H1 (cell line): ENCODE data around the gene HOXB9. TPM values are rescaled to one million over a fixed set of nuclear protein-coding genes. Genes with fewer than 3 reads are reported as not detected.

Experiments used
- CTCF ChIA-PET: fragments of 300-600 bp; sonication (Branson Sonifier 250); formaldehyde crosslinking; loops from one replicate; lab custom pipeline; 2021; ENCODE audit not compliant: partially characterized antibody; lab: Charles Lee
- POLR2A ChIA-PET: fragments of 300-600 bp; sonication (Branson Sonifier 250); formaldehyde crosslinking; loops from one replicate; lab custom pipeline; 2021; ENCODE audit warnings: inconsistent platforms; ENCODE audit not compliant: partially characterized antibody; lab: Charles Lee
- DNase-seq, 2 experiments: peaks; one replicate each; pipeline versions ENCODE4 v3.0.0 to v3.0.0-alpha.2; 2010 to 2022; ENCODE audit warnings: low spot score in 2 of 2, low read depth in 1 of 2, mixed read lengths in 1 of 2
- FAIRE-seq: peaks from 2 replicates; lab custom pipeline; 2011; peaks lifted over from hg19 to GRCh38; lab: Jason Lieb, UNC
- H2AFZ ChIP-seq: 2 replicates; pipeline ENCODE4 v1.8.1; 2012; ENCODE audit warnings: low read length, inconsistent platforms
- H2AK5ac ChIP-seq: 2 replicates; pipeline ENCODE4 v1.6.1; 2013; ENCODE audit warnings: low read depth, low read length
- H2BK120ac ChIP-seq: replicated peaks from 2 replicates; pipeline ENCODE3; 2013; ENCODE audit warnings: low read depth, low read length, inconsistent platforms
- H2BK12ac ChIP-seq: 2 replicates; pipeline ENCODE4 v1.6.1; 2013; ENCODE audit warnings: low read depth, low read length
- H2BK15ac ChIP-seq: 2 replicates; pipeline ENCODE4 v1.6.1; 2013; ENCODE audit warnings: low read length
- H2BK20ac ChIP-seq: 2 replicates; pipeline ENCODE4 v1.6.1; 2013; ENCODE audit warnings: low read length
- H2BK5ac ChIP-seq: 2 replicates; pipeline ENCODE4 v1.6.1; 2013; ENCODE audit warnings: low read depth, low read length
- H3K14ac ChIP-seq: 2 replicates; pipeline ENCODE4 v1.6.1; 2013; ENCODE audit warnings: inconsistent platforms; ENCODE audit not compliant: insufficient read length
- H3K18ac ChIP-seq: 2 replicates; pipeline ENCODE4 v1.6.1; 2013; ENCODE audit warnings: low read length; ENCODE audit errors: extremely low read depth
- H3K23ac ChIP-seq: 2 replicates; pipeline ENCODE4 v1.6.1; 2013; ENCODE audit warnings: inconsistent platforms; ENCODE audit not compliant: insufficient read length
- H3K23me2 ChIP-seq: 2 replicates; pipeline ENCODE4 v1.6.1; 2013; ENCODE audit warnings: low read depth, low read length
- H3K27ac ChIP-seq: 2 replicates; pipeline ENCODE4 v1.6.1; 2011; ENCODE audit warnings: low read depth, low read length, inconsistent platforms
- H3K27me3 ChIP-seq, 4 experiments: replicated peaks in 1 of 4; 1 replicate in 1 of 4; 2 replicates in 3 of 4; pipeline versions ENCODE4 v1.6.1 to v1.8.1; 2011 to 2013; ENCODE audit warnings: low read length in 3 of 4, mild to moderate bottlenecking in 3 of 4, inconsistent platforms in 2 of 4, mixed read lengths in 2 of 4, moderate library complexity in 1 of 4; ENCODE audit not compliant: control insufficient read depth in 3 of 4, insufficient read depth in 3 of 4; ENCODE audit errors: extremely low read depth in 1 of 4
- H3K36me3 ChIP-seq, 4 experiments: 2 replicates each; pipeline versions ENCODE4 v1.6.1 to v1.8.1; 2011 to 2013; ENCODE audit warnings: mild to moderate bottlenecking in 4 of 4, low read length in 3 of 4, moderate library complexity in 2 of 4, control low read depth in 1 of 4, inconsistent platforms in 1 of 4; ENCODE audit not compliant: insufficient read depth in 4 of 4, control insufficient read depth in 2 of 4
- H3K4ac ChIP-seq: replicated peaks from 2 replicates; pipeline ENCODE3; 2013; ENCODE audit warnings: low read length, low read depth, mixed read lengths, inconsistent platforms; ENCODE audit not compliant: insufficient read length
- H3K4me1 ChIP-seq, 4 experiments: replicated peaks in 1 of 4; 1 replicate in 1 of 4; 2 replicates in 3 of 4; pipeline versions ENCODE4 v1.6.1 to v1.8.1; 2011 to 2013; ENCODE audit warnings: low read length in 3 of 4, inconsistent platforms in 2 of 4, mixed read lengths in 1 of 4; ENCODE audit not compliant: insufficient read depth in 4 of 4, control insufficient read depth in 3 of 4
- H3K4me2 ChIP-seq, 2 experiments: 2 replicates each; pipeline versions ENCODE4 v1.6.1 to v1.8.1; 2011 to 2013; ENCODE audit warnings: low read depth in 2 of 2, low read length in 2 of 2, control low read depth in 1 of 2, inconsistent platforms in 1 of 2, mild to moderate bottlenecking in 1 of 2; ENCODE audit not compliant: insufficient read depth in 1 of 2
- H3K4me3 ChIP-seq, 4 experiments: fragments of 200-600, 300-600 bp in 1 of 4; sonication (generic), shearing (Covaris generic), sonication (Bioruptor Twin) in 1 of 4; 2 replicates each; pipeline versions ENCODE4 v1.5.1 to v1.8.1; 2011 to 2016; ENCODE audit warnings: low read length in 4 of 4, low read depth in 3 of 4, control low read depth in 2 of 4, inconsistent platforms in 2 of 4, mild to moderate bottlenecking in 2 of 4, mixed read lengths in 1 of 4, moderate library complexity in 1 of 4; ENCODE audit not compliant: insufficient read depth in 2 of 4; ENCODE audit errors: extremely low read depth in 1 of 4
- H3K56ac ChIP-seq: replicated peaks from 2 replicates; pipeline ENCODE3; 2013; ENCODE audit warnings: low read depth, mild to moderate bottlenecking, mixed read lengths, low read length, inconsistent platforms; ENCODE audit not compliant: insufficient read length
- H3K79me1 ChIP-seq: 2 replicates; pipeline ENCODE4 v1.6.1; 2013; ENCODE audit warnings: low read depth, low read length, control low read depth
- H3K79me2 ChIP-seq, 2 experiments: 2 replicates each; pipeline versions ENCODE4 v1.6.1 to v1.8.1; 2012 to 2013; ENCODE audit warnings: low read length in 2 of 2, mild to moderate bottlenecking in 2 of 2, inconsistent platforms in 1 of 2; ENCODE audit not compliant: insufficient read depth in 2 of 2, control insufficient read depth in 1 of 2
- H3K9ac ChIP-seq, 4 experiments: replicated peaks in 1 of 4; 1 replicate in 1 of 4; 2 replicates in 3 of 4; pipeline versions ENCODE4 v1.6.1 to v1.8.1; 2011 to 2013; ENCODE audit warnings: low read depth in 3 of 4, low read length in 3 of 4, control low read depth in 2 of 4, mild to moderate bottlenecking in 2 of 4, moderate library complexity in 2 of 4, inconsistent platforms in 1 of 4; ENCODE audit errors: extremely low read depth in 1 of 4
- H3K9me3 ChIP-seq, 2 experiments: 2 replicates each; pipeline versions ENCODE4 v1.6.1 to v1.8.1; 2012 to 2013; ENCODE audit warnings: mild to moderate bottlenecking in 2 of 2, moderate library complexity in 2 of 2, control low read depth in 1 of 2, inconsistent platforms in 1 of 2, low read depth in 1 of 2, low read length in 1 of 2, mixed read lengths in 1 of 2; ENCODE audit not compliant: insufficient read depth in 2 of 2
- H4K20me1 ChIP-seq, 2 experiments: replicated peaks in 1 of 2; 2 replicates each; pipeline versions ENCODE3 to v1.8.1; 2011 to 2013; ENCODE audit warnings: inconsistent platforms in 2 of 2, low read length in 2 of 2, mild to moderate bottlenecking in 1 of 2; ENCODE audit not compliant: insufficient read depth in 2 of 2, control insufficient read depth in 1 of 2
- H4K5ac ChIP-seq: 2 replicates; pipeline ENCODE4 v1.6.1; 2013; ENCODE audit warnings: low read length, low read depth, mixed read lengths, inconsistent platforms; ENCODE audit not compliant: insufficient read length
- H4K8ac ChIP-seq: 2 replicates; pipeline ENCODE4 v1.8.0; 2013; ENCODE audit warnings: mild to moderate bottlenecking, moderate library complexity, low read length, inconsistent platforms; ENCODE audit not compliant: insufficient read depth; ENCODE audit errors: extremely low read depth
- H4K91ac ChIP-seq: replicated peaks from 2 replicates; pipeline ENCODE3; 2013; ENCODE audit warnings: low read length, mixed read lengths, inconsistent platforms; ENCODE audit not compliant: insufficient read length
- ASH2L ChIP-seq: fragments of 200-600, 300-600 bp; sonication (generic); IDR thresholded peaks from one replicate; pipeline ENCODE4 v1.7.1; 2017; ENCODE audit warnings: low read length
- HDAC2 ChIP-seq, 2 experiments: fragments of 300-600 bp in 1 of 2; sonication (generic) in 1 of 2; IDR thresholded peaks; 2 replicates each; pipeline ENCODE4 v1.6.1; 2011 to 2012; ENCODE audit warnings: low read depth in 2 of 2, low read length in 2 of 2, mild to moderate bottlenecking in 2 of 2, moderate library complexity in 2 of 2, borderline replicate concordance in 1 of 2, inconsistent platforms in 1 of 2
- JUN ChIP-seq: IDR thresholded peaks from 2 replicates; pipeline ENCODE4 v1.6.1; 2011; ENCODE audit warnings: low read depth, mild to moderate bottlenecking, improper control_type of control experiment, low read length
- KDM1A ChIP-seq: fragments of 200-600, 300-600 bp; sonication (generic); IDR thresholded peaks from 2 replicates; pipeline ENCODE4 v1.7.1; 2016; ENCODE audit warnings: mild to moderate bottlenecking, low read length, borderline replicate concordance
- NANOG ChIP-seq: IDR thresholded peaks from 2 replicates; pipeline ENCODE4 v1.6.1; 2011; ENCODE audit warnings: low read length, low read depth, mild to moderate bottlenecking, inconsistent platforms; ENCODE audit not compliant: insufficient read depth, poor library complexity, severe bottlenecking
- RBBP5 ChIP-seq: IDR thresholded peaks from 2 replicates; pipeline ENCODE4 v1.7.1; 2012; ENCODE audit warnings: low read depth, mild to moderate bottlenecking, inconsistent platforms, low read length, moderate library complexity, borderline replicate concordance
- RFX5 ChIP-seq: IDR thresholded peaks from 2 replicates; pipeline ENCODE4 v1.6.1; 2011; ENCODE audit warnings: low read depth, low read length, improper control_type of control experiment, borderline replicate concordance
- WGBS, 2 experiments: shearing (Covaris generic) in 1 of 2; methylation state at CpG; one replicate each; pipeline versions ENCODE4 v1.1.6 to v1.1.7; 2013 to 2015; ENCODE audit warnings: low lambda C conversion rate in 2 of 2, mixed read lengths in 2 of 2, inconsistent platforms in 1 of 2, low coverage in 1 of 2, missing lambda C conversion rate in 1 of 2; ENCODE audit not compliant: insufficient replicate concordance in 2 of 2, insufficient coverage in 1 of 2, insufficient read length in 1 of 2; ENCODE audit errors: extremely low coverage in 1 of 2, missing lambda C conversion rate in 1 of 2; 5-methylcytosine and 5-hydroxymethylcytosine counted together
- polyA plus RNA-seq, 7 experiments: library from polyadenylated mRNA; depleted of rRNA in 3 of 7; stranded (reverse) in 5 of 7; unstranded in 2 of 7; fragments of >200 nt in 5 of 7; fragments of 200-250 nt in 2 of 7; gene quantifications; 1 replicate in 5 of 7; 2 replicates in 1 of 7; 4 replicates in 1 of 7; pipeline versions ENCODE4 v1.2.1 to v1.2.3, GENCODE V29; 2011 to 2013; ENCODE audit warnings: missing spikeins in 2 of 7, mixed read lengths in 2 of 7
- total RNA-seq: library from RNA; stranded (reverse); fragmentation: NEBNext Ultra II Directional; extraction: Animal tissue kit (Norgen Biotek cat#: 25700); gene quantifications from 2 replicates; pipeline ENCODE4 v1.2.1, GENCODE V29; 2021
- TF ChIP-seq, protein P1 (sequence below): IDR thresholded peaks from 2 replicates; pipeline ENCODE4 v1.6.1; 2011; ENCODE audit warnings: low read depth, mild to moderate bottlenecking, low read length; ENCODE audit not compliant: insufficient read depth
- TF ChIP-seq, protein P2 (sequence below): IDR thresholded peaks from 2 replicates; pipeline ENCODE4 v1.6.1; 2011; ENCODE audit warnings: low read length, improper control_type of control experiment

Gene HOXB9
- total and polyA plus RNA-seq, 2 of the 8 experiments (the other 6 are each of a cell fraction or from before 2014, with no cell fraction given): not detected

- H4K8ac ChIP-seq: no peak overlapping the region
- no peak overlapping the region for H2BK120ac ChIP-seq
- peaks cover 0 to 6% (median 1%) of the 10 kb centered on the region in 4 experiments; a peak in 5 of 7 replicates for H3K4me1 ChIP-seq
- peaks cover 23 to 37% of the 10 kb centered on the region in 2 experiments for H4K20me1 ChIP-seq
- H3K56ac ChIP-seq: no peak overlapping the region
- no peak overlapping the region for H3K4me2 ChIP-seq
- CTCF ChIA-PET: interaction anchor here (0.7 to 4.7 kb wide), 17 partner anchors 9 to 374 kb away, joined by 3 to 24 read pairs (median 3); no protein-coding TSS in a partner anchor
- no peak overlapping the region for H2BK20ac ChIP-seq
- no peak overlapping the region for H3K4ac ChIP-seq
- H3K9ac ChIP-seq: no peak overlapping the region
- TF ChIP-seq NANOG: no peak
- TF ChIP-seq RBBP5: no peak
- TF ChIP-seq, protein P1, sequence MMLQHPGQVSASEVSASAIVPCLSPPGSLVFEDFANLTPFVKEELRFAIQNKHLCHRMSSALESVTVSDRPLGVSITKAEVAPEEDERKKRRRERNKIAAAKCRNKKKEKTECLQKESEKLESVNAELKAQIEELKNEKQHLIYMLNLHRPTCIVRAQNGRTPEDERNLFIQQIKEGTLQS: no peak
- no peak for TF ChIP-seq KDM1A
- TF ChIP-seq JUN: no peak
- TF ChIP-seq, protein P2, sequence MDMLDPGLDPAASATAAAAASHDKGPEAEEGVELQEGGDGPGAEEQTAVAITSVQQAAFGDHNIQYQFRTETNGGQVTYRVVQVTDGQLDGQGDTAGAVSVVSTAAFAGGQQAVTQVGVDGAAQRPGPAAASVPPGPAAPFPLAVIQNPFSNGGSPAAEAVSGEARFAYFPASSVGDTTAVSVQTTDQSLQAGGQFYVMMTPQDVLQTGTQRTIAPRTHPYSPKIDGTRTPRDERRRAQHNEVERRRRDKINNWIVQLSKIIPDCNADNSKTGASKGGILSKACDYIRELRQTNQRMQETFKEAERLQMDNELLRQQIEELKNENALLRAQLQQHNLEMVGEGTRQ: no peak
- TF ChIP-seq ASH2L: no peak
- TF ChIP-seq HDAC2 (IDR thresholded peaks at IDR 0.05; ENCODE audit: borderline replicate concordance in 1 of 2, low read depth in 2 of 2, low read length in 2 of 2): no peak
- TF ChIP-seq RFX5: no peak
- POLR2A ChIA-PET: no interaction called here
- H3K18ac ChIP-seq: no peak overlapping the region; the same call in 1 of the 2 replicates
- H4K91ac ChIP-seq: no peak overlapping the region
- no peak overlapping the region for H3K14ac ChIP-seq
- 16% methylated on average over 10 of the region's 10 CpGs; no CpG with 5 or more reads in 1 of the 2 experiments for WGBS, 2 experiments
- H3K79me1 ChIP-seq: no peaks in the 10 kb centered on the region
- no peak overlapping the region for H2AK5ac ChIP-seq
- no peak overlapping the region for H3K4me3 ChIP-seq
- no peak overlapping the region for H4K5ac ChIP-seq
- H3K36me3 ChIP-seq: peaks cover 0 to 6% (median 0%) of the 10 kb centered on the region in 4 experiments; a peak in 1 of 8 replicates
- peaks cover 96 to 100% (median 99%) of the 10 kb centered on the region in 4 experiments for H3K27me3 ChIP-seq
- H3K79me2 ChIP-seq: no peaks in the 10 kb centered on the region
- FAIRE-seq (no peak), DNase-seq (no peak)
- no peaks in the 10 kb centered on the region for H3K23me2 ChIP-seq
- no peak overlapping the region for H3K23ac ChIP-seq
- H2AFZ ChIP-seq: no peak overlapping the region
- no peak overlapping the region for H2BK5ac ChIP-seq
- H2BK15ac ChIP-seq: no peak overlapping the region
- no peaks in the 10 kb centered on the region; a peak in 1 of 4 replicates for H3K9me3 ChIP-seq
- H3K27ac ChIP-seq: no peak overlapping the region
- H2BK12ac ChIP-seq: no peak overlapping the region
Measured at GRCh38 chr17:48589060-48589830, 36.9 kb downstream of the HOXB9 start.
